Endothelial cell of umbilical vein (primary cell): ENCODE results near the gene GANC. TPM values are rescaled to one million over a fixed set of nuclear protein-coding genes. Genes with fewer than 3 reads are reported as not detected.

Source experiments
- BruUV-seq: library from RNA; stranded (reverse); fragments of 400-500 nt; replicated peaks from 2 replicates; lab custom pipeline; 2021; lab: Mats Ljungman, UMichigan
- CTCF ChIA-PET: fragments of 300-600, 350-600 bp; sonication (Branson Sonifier 250); formaldehyde crosslinking; loops from one replicate; lab custom pipeline; 2021; ENCODE audit warnings: antibody characterized with exemption, inconsistent platforms; lab: Charles Lee
- POLR2A ChIA-PET: fragments of 300-600, 350-600 bp; sonication (Branson Sonifier 250); formaldehyde crosslinking; loops from one replicate; lab custom pipeline; 2021; ENCODE audit warnings: antibody characterized with exemption, inconsistent platforms; lab: Charles Lee
- DNase-seq: peaks from one replicate; pipeline ENCODE4 v3.0.0-alpha.2; 2011; ENCODE audit warnings: low read depth, low spot score
- FAIRE-seq: peaks from 2 replicates; lab custom pipeline; 2011; peaks lifted over from hg19 to GRCh38; lab: Jason Lieb, UNC
- H2AFZ ChIP-seq: 2 replicates; pipeline ENCODE4 v1.6.0; 2012; ENCODE audit warnings: low read depth, low read length, control low read depth, inconsistent platforms
- H3K27ac ChIP-seq: 2 replicates; pipeline ENCODE4 v1.5.1; 2011; ENCODE audit warnings: low read depth, mild to moderate bottlenecking, control low read depth, low read length, moderate library complexity; ENCODE audit not compliant: insufficient read depth
- H3K27me3 ChIP-seq, 2 experiments: 2 replicates each; pipeline versions ENCODE4 v1.6.0 to v1.6.1; 2011; ENCODE audit warnings: low read length in 2 of 2, mixed read lengths in 1 of 2; ENCODE audit not compliant: control insufficient read depth in 2 of 2, insufficient read depth in 2 of 2
- H3K36me3 ChIP-seq, 2 experiments: 2 replicates in 1 of 2; 3 replicates in 1 of 2; pipeline ENCODE4 v1.5.1; 2011; ENCODE audit warnings: low read length in 2 of 2, mild to moderate bottlenecking in 1 of 2, moderate library complexity in 1 of 2; ENCODE audit not compliant: control insufficient read depth in 2 of 2, insufficient read depth in 2 of 2; ENCODE audit errors: extremely low read depth in 1 of 2
- H3K4me1 ChIP-seq: 3 replicates; pipeline ENCODE4 v1.5.1; 2011; ENCODE audit warnings: mild to moderate bottlenecking, low read length; ENCODE audit not compliant: control insufficient read depth, insufficient read depth; ENCODE audit errors: extremely low read depth
- H3K4me2 ChIP-seq: 2 replicates; pipeline ENCODE4 v1.6.1; 2011; ENCODE audit warnings: low read length, control low read depth, mixed read lengths; ENCODE audit not compliant: insufficient read depth
- H3K4me3 ChIP-seq, 3 experiments: fragments of 200-600 bp in 1 of 3; sonication (generic), shearing (Covaris generic) in 1 of 3; replicated peaks in 1 of 3; 2 replicates each; pipeline ENCODE4 v1.5.1; 2011 to 2016; ENCODE audit warnings: control low read depth in 3 of 3, low read length in 3 of 3, mild to moderate bottlenecking in 2 of 3, inconsistent platforms in 1 of 3, low read depth in 1 of 3, moderate library complexity in 1 of 3; ENCODE audit not compliant: insufficient read depth in 1 of 3
- H3K79me2 ChIP-seq: 2 replicates; pipeline ENCODE4 v1.6.0; 2012; ENCODE audit warnings: low read length, inconsistent platforms; ENCODE audit not compliant: control insufficient read depth, insufficient read depth
- H3K9ac ChIP-seq: replicated peaks from 2 replicates; pipeline ENCODE3; 2011; ENCODE audit warnings: low read length, control low read depth; ENCODE audit not compliant: insufficient read depth; ENCODE audit errors: extremely low read depth
- H3K9me1 ChIP-seq: replicated peaks from 3 replicates; pipeline ENCODE4 v1.6.0; 2011; ENCODE audit warnings: mild to moderate bottlenecking, low read length; ENCODE audit not compliant: control insufficient read depth, insufficient read depth; ENCODE audit errors: extremely low read depth
- H3K9me3 ChIP-seq: replicated peaks from 2 replicates; pipeline ENCODE4 v1.5.1; 2012; ENCODE audit warnings: low read length, inconsistent platforms; ENCODE audit not compliant: control insufficient read depth, insufficient read depth
- H4K20me1 ChIP-seq: replicated peaks from 2 replicates; pipeline ENCODE3; 2011; ENCODE audit warnings: mild to moderate bottlenecking, low read length; ENCODE audit not compliant: control insufficient read depth, insufficient read depth; ENCODE audit errors: extremely low read depth
- CTCF ChIP-seq, 2 donors: IDR thresholded peaks; 1 replicate in 1 of 2; 2 replicates in 1 of 2; pipeline ENCODE4 v1.5.1; 2011; ENCODE audit warnings: low read length in 2 of 2, mild to moderate bottlenecking in 2 of 2, moderate library complexity in 2 of 2, control low read depth in 1 of 2, inconsistent platforms in 1 of 2, low read depth in 1 of 2; ENCODE audit not compliant: insufficient read depth in 1 of 2; ENCODE audit errors: extremely low read depth in 1 of 2
- FOS ChIP-seq: IDR thresholded peaks from 2 replicates; pipeline ENCODE4 v1.6.1; 2011; ENCODE audit warnings: mild to moderate bottlenecking, low read length, moderate library complexity, borderline replicate concordance; ENCODE audit not compliant: insufficient read depth
- GATA2 ChIP-seq: IDR thresholded peaks from 2 replicates; pipeline ENCODE4 v1.7.0; 2011; ENCODE audit warnings: low read depth, mild to moderate bottlenecking, moderate library complexity, mixed read lengths, low read length; ENCODE audit not compliant: insufficient read length, insufficient read depth
- JUN ChIP-seq: IDR thresholded peaks from 2 replicates; pipeline ENCODE4 v1.6.1; 2011; ENCODE audit warnings: borderline replicate concordance, low read depth; ENCODE audit not compliant: insufficient read length, insufficient read depth
- MAX ChIP-seq: IDR thresholded peaks from 2 replicates; pipeline ENCODE4 v1.6.1; 2011; ENCODE audit not compliant: insufficient read depth, insufficient read length
- MYC ChIP-seq: IDR thresholded peaks from one replicate; pipeline ENCODE4 v1.6.1; 2011; ENCODE audit warnings: mild to moderate bottlenecking, low read depth, low read length
- POLR2A ChIP-seq: IDR thresholded peaks from 2 replicates; pipeline ENCODE4 v1.6.1; 2012; ENCODE audit warnings: low read depth, mild to moderate bottlenecking, control low read depth, low read length
- dilution Hi-C: fragments of 300-500 bp; cut with MboI; formaldehyde crosslinking; loops from one replicate; pipeline ENCODE4 v1.15.0; 2019; ENCODE audit warnings: low sequenced_read_pairs; ENCODE audit not compliant: extremely low pct_ligation_motif_present
- intact Hi-C: fragments of 100-400 bp; cut with micrococcal nuclease; formaldehyde crosslinking; loops from one replicate; pipeline ENCODE4 v1.10.0; 2022
- polyA plus RNA-seq, 4 experiments: library from polyadenylated mRNA; depleted of rRNA in 3 of 4; stranded (reverse) in 3 of 4; unstranded in 1 of 4; fragments of >200 nt; gene quantifications; 2 replicates each; pipeline versions ENCODE4 v1.2.1 to v1.2.3, GENCODE V29; 2011 to 2012; ENCODE audit warnings: missing spikeins in 1 of 4
- total RNA-seq: library from RNA; stranded (reverse); gene quantifications from 2 replicates; pipeline ENCODE4 v1.2.3, GENCODE V29; 2021

Gene GANC
- total and polyA plus RNA-seq, 2 donors (not counting 3 experiments of a cell fraction or from before 2014, with no cell fraction given) = 8.5 to 17.8 TPM

GRCh38 chr15:42329992-42330391 is 57.0 kb downstream of the GANC start:
- Histone ChIP-seq H3K4me1 (no peaks in the 10 kb centered on the region), H3K27me3 (no peaks in the 10 kb centered on the region)
- POLR2A ChIA-PET = no interaction called here

More at GRCh38 chr15:42329992-42330391, 57.0 kb downstream of the GANC start:
- BruUV-seq = no TSS peak
- H3K4me3 ChIP-seq = no peak overlapping the region
- H3K79me2 ChIP-seq = no peaks in the 10 kb centered on the region
- no peak for TF ChIP-seq MAX
- TF ChIP-seq POLR2A = no peak
- TF ChIP-seq GATA2 = no peak
- TF ChIP-seq CTCF (IDR thresholded peaks at IDR 0.05; ENCODE audit: extremely low read depth in 1 of 2, insufficient read depth in 1 of 2, low read depth in 1 of 2, low read length in 2 of 2) = no peak
- no peak for TF ChIP-seq MYC
- no peak for TF ChIP-seq FOS
- TF ChIP-seq JUN = no peak
- DNase-seq (no peak), FAIRE-seq (no peak)
- H3K9ac ChIP-seq = no peak overlapping the region
- no peaks in the 10 kb centered on the region for H3K36me3 ChIP-seq
- no peak overlapping the region for H2AFZ ChIP-seq
- H3K9me1 ChIP-seq = no peaks in the 10 kb centered on the region
- no peaks in the 10 kb centered on the region for H4K20me1 ChIP-seq
- H3K27ac ChIP-seq = no peak overlapping the region
- no peak overlapping the region for H3K4me2 ChIP-seq
- intact Hi-C loops (no loop called here), dilution Hi-C loops (no loop called here)
- no peaks in the 10 kb centered on the region for H3K9me3 ChIP-seq
- CTCF ChIA-PET = interaction anchor here (1.3 to 1.7 kb wide), 4 partner anchors 9 to 55 kb away, joined by 3 to 4 read pairs (median 4); no protein-coding TSS in a partner anchor
